Neural cell (in vitro differentiated cells): ENCODE measurements around the gene TMEM127. TPM values are rescaled to one million over a fixed set of nuclear protein-coding genes. Genes with fewer than 3 reads are reported as not detected.
"Not testable (repeated sequence)": the region's sequence is repeated elsewhere in the genome, so short reads cannot be mapped to it uniquely, and the experiment has no call there.

Experiments used
- H2AFZ ChIP-seq: fragments of 200-600, 300-800 bp; sonication (generic), shearing (Covaris generic); 2 replicates; pipeline ENCODE4 v1.6.0; 2014; ENCODE audit warnings: low read depth, mild to moderate bottlenecking, antibody characterized with exemption, low read length, moderate library complexity
- H3F3A ChIP-seq: fragments of 200-600 bp; shearing (Covaris generic); 2 replicates; pipeline ENCODE4 v1.6.1; 2016; ENCODE audit warnings: mild to moderate bottlenecking, moderate library complexity, mixed read lengths, antibody characterized with exemption, low read length; ENCODE audit not compliant: insufficient read depth, poor library complexity, severe bottlenecking
- H3K27ac ChIP-seq: fragments of 200-600, 300-800 bp; sonication (generic), shearing (Covaris generic); 2 replicates; pipeline ENCODE4 v1.5.1; 2014; ENCODE audit warnings: mild to moderate bottlenecking, low read length, moderate library complexity
- H3K27me3 ChIP-seq: fragments of 300-800, 200-600 bp; sonication (generic), shearing (Covaris generic); 2 replicates; pipeline ENCODE4 v1.6.0; 2014; ENCODE audit warnings: mild to moderate bottlenecking, low read depth, low read length, moderate library complexity; ENCODE audit not compliant: insufficient read depth
- H3K36me3 ChIP-seq: fragments of 300-800, 200-600 bp; sonication (generic), shearing (Covaris generic); 2 replicates; pipeline ENCODE4 v1.5.1; 2014; ENCODE audit warnings: mild to moderate bottlenecking, antibody characterized with exemption, low read length, moderate library complexity; ENCODE audit not compliant: insufficient read depth
- H3K4me2 ChIP-seq: fragments of 300-800, 200-600 bp; sonication (generic), shearing (Covaris generic); 2 replicates; pipeline ENCODE4 v1.6.0; 2014; ENCODE audit warnings: mild to moderate bottlenecking, low read length
- H3K4me3 ChIP-seq: fragments of 300-800, 200-600 bp; sonication (generic), shearing (Covaris generic); 2 replicates; pipeline ENCODE4 v1.5.1; 2014; ENCODE audit warnings: mild to moderate bottlenecking, low read length, moderate library complexity
- H3K79me2 ChIP-seq: fragments of 200-600 bp; shearing (Covaris generic); replicated peaks from 2 replicates; pipeline ENCODE4 v1.6.0; 2014; ENCODE audit warnings: mild to moderate bottlenecking, low read length, moderate library complexity; ENCODE audit not compliant: insufficient read depth
- H3K9ac ChIP-seq: fragments of 300-800, 200-600 bp; sonication (generic), shearing (Covaris generic); 2 replicates; pipeline ENCODE4 v1.6.1; 2016; ENCODE audit warnings: mild to moderate bottlenecking, low read length, mixed read lengths
- H3K9me2 ChIP-seq: fragments of 200-600 bp; shearing (Covaris generic); 2 replicates; pipeline ENCODE4 v1.6.1; 2016; ENCODE audit warnings: mild to moderate bottlenecking, low read length, mixed read lengths; ENCODE audit not compliant: insufficient read depth
- H3K9me3 ChIP-seq: fragments of 200-600, 300-800 bp; sonication (generic), shearing (Covaris generic); 2 replicates; pipeline ENCODE4 v1.6.1; 2016; ENCODE audit warnings: mild to moderate bottlenecking, mixed run types, low read length, moderate library complexity, mixed read lengths
- H4K20me1 ChIP-seq: fragments of 200-600 bp; shearing (Covaris generic); 2 replicates; pipeline ENCODE4 v1.6.1; 2016; ENCODE audit warnings: mild to moderate bottlenecking, mixed run types; ENCODE audit not compliant: insufficient read depth
- TAF1 ChIP-seq: IDR thresholded peaks from 2 replicates; pipeline ENCODE4 v1.6.1; 2012; ENCODE audit warnings: low read depth
- polyA plus RNA-seq: library from polyadenylated mRNA; depleted of rRNA; stranded (reverse); fragments of >200 nt; gene quantifications from 2 replicates; pipeline ENCODE4 v1.2.3, GENCODE V29; 2014
- TF ChIP-seq, protein P1 (sequence below): IDR thresholded peaks from 2 replicates; pipeline ENCODE4 v1.6.1; 2012; ENCODE audit warnings: borderline replicate concordance

Gene TMEM127
- polyA plus RNA-seq, 1 donor from 2014 or later = 19.1 TPM

DNA sequence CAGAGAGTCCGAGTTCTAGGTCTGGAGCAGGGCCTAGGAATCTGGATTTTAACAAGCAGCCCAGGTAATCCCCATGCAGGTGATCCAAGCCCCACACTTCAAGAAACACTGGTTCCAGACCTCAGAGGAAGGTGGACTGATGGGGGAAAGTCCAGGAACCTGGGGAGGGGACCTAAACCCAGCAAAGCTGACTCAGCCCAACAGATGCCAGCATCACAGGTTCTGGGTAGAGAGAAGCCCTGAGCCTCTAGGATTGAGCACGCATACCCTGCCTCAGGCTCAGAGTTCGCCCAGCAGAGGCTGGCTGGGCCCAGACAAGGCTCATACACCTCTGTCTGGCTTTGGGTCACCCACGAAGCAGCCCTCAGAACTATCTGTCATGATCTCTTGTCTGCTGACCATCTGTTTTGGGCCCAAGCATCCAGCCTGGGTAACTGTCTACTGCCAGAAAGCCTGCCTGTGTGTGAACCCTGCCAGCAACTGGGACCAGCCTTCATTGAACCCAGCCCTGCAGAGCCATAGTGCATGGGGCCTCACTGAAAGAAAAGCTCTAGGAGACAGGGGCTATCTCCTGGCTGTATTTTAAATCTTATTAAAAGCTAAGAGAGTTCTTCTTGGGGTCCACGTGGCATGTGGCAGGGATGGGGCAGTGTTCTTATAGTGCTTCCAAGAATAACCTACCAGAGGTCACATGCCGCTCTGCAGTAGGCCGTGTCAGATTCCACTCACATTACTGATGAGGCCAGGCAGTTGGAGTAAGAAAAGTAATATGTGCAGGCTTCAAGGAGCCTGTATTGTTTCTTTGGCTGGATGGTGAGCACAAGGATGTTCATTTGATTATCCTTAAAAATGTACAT is 7.4 kb downstream of the TMEM127 start:
- no peak overlapping the region for H3K27ac ChIP-seq
- TF ChIP-seq, protein P1, sequence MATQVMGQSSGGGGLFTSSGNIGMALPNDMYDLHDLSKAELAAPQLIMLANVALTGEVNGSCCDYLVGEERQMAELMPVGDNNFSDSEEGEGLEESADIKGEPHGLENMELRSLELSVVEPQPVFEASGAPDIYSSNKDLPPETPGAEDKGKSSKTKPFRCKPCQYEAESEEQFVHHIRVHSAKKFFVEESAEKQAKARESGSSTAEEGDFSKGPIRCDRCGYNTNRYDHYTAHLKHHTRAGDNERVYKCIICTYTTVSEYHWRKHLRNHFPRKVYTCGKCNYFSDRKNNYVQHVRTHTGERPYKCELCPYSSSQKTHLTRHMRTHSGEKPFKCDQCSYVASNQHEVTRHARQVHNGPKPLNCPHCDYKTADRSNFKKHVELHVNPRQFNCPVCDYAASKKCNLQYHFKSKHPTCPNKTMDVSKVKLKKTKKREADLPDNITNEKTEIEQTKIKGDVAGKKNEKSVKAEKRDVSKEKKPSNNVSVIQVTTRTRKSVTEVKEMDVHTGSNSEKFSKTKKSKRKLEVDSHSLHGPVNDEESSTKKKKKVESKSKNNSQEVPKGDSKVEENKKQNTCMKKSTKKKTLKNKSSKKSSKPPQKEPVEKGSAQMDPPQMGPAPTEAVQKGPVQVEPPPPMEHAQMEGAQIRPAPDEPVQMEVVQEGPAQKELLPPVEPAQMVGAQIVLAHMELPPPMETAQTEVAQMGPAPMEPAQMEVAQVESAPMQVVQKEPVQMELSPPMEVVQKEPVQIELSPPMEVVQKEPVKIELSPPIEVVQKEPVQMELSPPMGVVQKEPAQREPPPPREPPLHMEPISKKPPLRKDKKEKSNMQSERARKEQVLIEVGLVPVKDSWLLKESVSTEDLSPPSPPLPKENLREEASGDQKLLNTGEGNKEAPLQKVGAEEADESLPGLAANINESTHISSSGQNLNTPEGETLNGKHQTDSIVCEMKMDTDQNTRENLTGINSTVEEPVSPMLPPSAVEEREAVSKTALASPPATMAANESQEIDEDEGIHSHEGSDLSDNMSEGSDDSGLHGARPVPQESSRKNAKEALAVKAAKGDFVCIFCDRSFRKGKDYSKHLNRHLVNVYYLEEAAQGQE = no peak
- peaks cover 4% of the 10 kb centered on the region for H4K20me1 ChIP-seq

DNA sequence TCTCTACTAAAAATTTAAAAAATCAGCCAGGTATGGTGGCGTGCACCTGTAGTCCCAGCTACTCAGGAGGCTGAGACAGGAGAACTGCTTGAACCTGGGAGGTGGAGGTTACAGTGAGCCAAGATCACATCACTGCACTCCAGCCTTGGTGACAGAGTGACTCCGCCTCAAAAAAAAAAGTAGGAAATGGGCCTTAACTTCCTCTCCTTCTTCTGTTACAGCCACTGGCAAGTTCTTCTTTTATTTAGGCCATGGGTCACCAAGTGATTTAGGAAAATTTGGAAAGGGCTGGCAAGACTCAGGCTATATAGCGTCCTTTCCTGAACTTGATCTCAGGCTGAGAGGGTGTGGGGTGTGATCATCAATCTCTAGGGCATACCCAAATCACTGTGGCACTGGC is 8.1 kb downstream of the TMEM127 start:
- not testable (repeated sequence) for H3K79me2 ChIP-seq, H3K9ac ChIP-seq, H3K27me3 ChIP-seq, H3K9me3 ChIP-seq, H3K27ac ChIP-seq, H3K36me3 ChIP-seq, H3K4me3 ChIP-seq, H3F3A ChIP-seq, H2AFZ ChIP-seq, H3K9me2 ChIP-seq, H3K4me2 ChIP-seq, H4K20me1 ChIP-seq

More for the DNA sequence above, 7.4 kb downstream of the TMEM127 start:
- Histone ChIP-seq H3K79me2 (peaks cover 10% of the 10 kb centered on the region), H3K9me2 (no peaks in the 10 kb centered on the region), H3K36me3 (no peaks in the 10 kb centered on the region), H3K27me3 (no peaks in the 10 kb centered on the region), H3K9me3 (no peaks in the 10 kb centered on the region), H2AFZ (no peak overlapping the region), H3K9ac (no peak overlapping the region), H3K4me3 (no peak overlapping the region), H3F3A (no peaks in the 10 kb centered on the region), H3K4me2 (no peak overlapping the region)

DNA sequence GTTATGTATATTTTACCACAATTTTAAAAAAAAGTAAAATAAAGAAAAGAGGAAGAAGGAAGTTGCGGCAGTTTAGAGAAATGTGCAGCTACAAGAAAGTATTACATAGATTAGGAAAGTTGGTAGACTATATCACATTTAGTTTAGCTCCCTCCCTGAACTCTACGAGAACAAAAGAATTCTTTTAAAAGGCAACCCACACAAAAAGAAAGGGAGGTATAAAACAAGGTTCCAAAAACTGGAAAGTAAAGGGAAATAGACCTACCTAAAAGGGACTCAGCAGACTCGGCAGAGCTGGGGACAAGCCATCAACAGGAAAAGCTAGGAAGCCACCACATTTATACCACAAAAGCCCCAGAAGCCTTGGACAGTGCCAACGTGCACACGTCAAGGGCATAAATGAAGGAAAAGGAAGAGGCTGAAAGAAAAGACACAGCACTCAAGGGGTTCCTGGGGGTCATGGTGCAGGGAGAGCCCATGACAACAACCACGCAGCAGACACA is 9.1 kb downstream of the TMEM127 start:
- peaks cover 4% of the 10 kb centered on the region for H4K20me1 ChIP-seq
- no peak overlapping the region for H2AFZ ChIP-seq
- no peak overlapping the region for H3K4me2 ChIP-seq
- no peak overlapping the region for H3K27ac ChIP-seq
- H3K27me3 ChIP-seq = no peaks in the 10 kb centered on the region
- TF ChIP-seq, protein P1 = no peak
- no peak for TF ChIP-seq TAF1
- peaks cover 4% of the 10 kb centered on the region for H3K79me2 ChIP-seq
- H3K4me3 ChIP-seq = no peak overlapping the region
- no peak overlapping the region for H3K9ac ChIP-seq
- H3K36me3 ChIP-seq = no peaks in the 10 kb centered on the region
- no peaks in the 10 kb centered on the region for H3F3A ChIP-seq
- H3K9me2 ChIP-seq = no peaks in the 10 kb centered on the region
- no peaks in the 10 kb centered on the region for H3K9me3 ChIP-seq
